Glutamatergic neuron (in vitro differentiated cells): ENCODE data around the gene GSAP. TPM values are rescaled to one million over a fixed set of nuclear protein-coding genes. Genes with fewer than 3 reads are reported as not detected.

Experiments
- DNase-seq: peaks from one replicate; pipeline ENCODE4 v3.0.0; 2022
- H3K27ac Mint-ChIP-seq: one replicate; pipeline ENCODE4 v1.8.0; 2020; ENCODE audit warnings: mild to moderate bottlenecking, mixed read lengths, inconsistent platforms; ENCODE audit not compliant: unreplicated experiment
- H3K27me3 Mint-ChIP-seq: one replicate; pipeline ENCODE4 v1.8.0; 2020; ENCODE audit warnings: mild to moderate bottlenecking, moderate library complexity, mixed read lengths, inconsistent platforms; ENCODE audit not compliant: unreplicated experiment
- H3K36me3 Mint-ChIP-seq: one replicate; pipeline ENCODE4 v1.8.0; 2020; ENCODE audit warnings: mild to moderate bottlenecking, mixed read lengths, inconsistent platforms; ENCODE audit not compliant: unreplicated experiment
- H3K4me1 Mint-ChIP-seq: one replicate; pipeline ENCODE4 v1.8.0; 2020; ENCODE audit warnings: mild to moderate bottlenecking, low read depth, mixed read lengths, inconsistent platforms; ENCODE audit not compliant: unreplicated experiment
- H3K4me3 Mint-ChIP-seq: one replicate; pipeline ENCODE4 v1.8.0; 2020; ENCODE audit warnings: mild to moderate bottlenecking, mixed read lengths, inconsistent platforms; ENCODE audit not compliant: unreplicated experiment
- H3K9me3 Mint-ChIP-seq: one replicate; pipeline ENCODE4 v1.8.0; 2020; ENCODE audit warnings: mild to moderate bottlenecking, moderate library complexity, mixed read lengths, inconsistent platforms; ENCODE audit not compliant: unreplicated experiment
- total RNA-seq: library from RNA; stranded (reverse); fragmentation: NEBNext Ultra II Directional; extraction: Animal tissue kit (Norgen Biotek cat#: 25700); gene quantifications from one replicate; pipeline ENCODE4 v1.2.1, GENCODE V29; 2021; ENCODE audit not compliant: unreplicated experiment
- TF ChIP-seq, protein P1 (sequence below): fragments of 200-600 bp; sonication (generic); IDR thresholded peaks from one replicate; pipeline ENCODE4 v1.5.0; 2021; ENCODE audit not compliant: partially characterized antibody, unreplicated experiment

The GSAP gene
- total RNA-seq, 1 donor from 2014 or later, result 0.76 TPM

DNA sequence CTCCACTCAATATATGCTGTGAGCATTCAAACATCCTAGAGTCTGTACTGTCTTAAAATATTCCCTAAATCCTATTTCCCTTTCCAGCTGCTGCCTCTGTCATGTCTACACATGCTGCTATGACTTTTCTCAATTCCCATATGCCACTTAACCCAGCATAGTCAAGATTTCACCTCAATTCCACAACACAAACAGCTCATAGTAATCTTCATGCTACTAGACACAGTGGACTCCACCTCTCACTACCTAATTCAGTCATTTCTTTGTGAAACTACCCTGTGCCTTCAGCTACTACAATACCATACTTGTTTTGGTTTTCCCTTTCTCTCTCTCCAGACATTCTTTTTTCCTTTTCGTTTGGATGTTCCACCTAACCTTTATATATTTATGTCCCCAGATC, 45.5 kb downstream of the GSAP start:
- H3K4me1 Mint-ChIP-seq, result no peaks in the 10 kb centered on the region
- H3K27ac Mint-ChIP-seq, result no peak overlapping the region
- no peak overlapping the region for H3K4me3 Mint-ChIP-seq

DNA sequence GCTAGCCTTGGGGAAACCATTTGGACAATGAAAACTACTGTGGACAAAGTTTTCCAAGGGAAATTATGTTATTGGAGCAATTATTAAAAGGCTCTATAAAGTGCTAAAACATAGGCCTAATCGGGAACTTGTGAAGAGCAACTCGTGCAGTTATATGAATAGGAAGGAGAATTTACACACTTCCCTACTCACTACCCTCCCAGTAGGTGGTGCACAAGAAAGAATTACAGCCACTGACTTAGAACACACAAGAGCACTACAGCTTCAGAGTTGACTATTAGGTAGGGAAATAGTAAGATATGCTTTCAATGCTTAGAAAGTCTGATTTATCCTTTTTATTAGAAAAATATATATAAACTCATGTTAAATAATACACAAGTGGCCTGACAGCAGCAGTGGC, 47.2 kb downstream of the GSAP start:
- Mint-ChIP-seq H3K27ac (no peak overlapping the region), H3K4me3 (no peak overlapping the region), H3K27me3 (no peaks in the 10 kb centered on the region), H3K4me1 (no peaks in the 10 kb centered on the region), H3K36me3 (peaks cover 4% of the 10 kb centered on the region), H3K9me3 (peaks cover 2% of the 10 kb centered on the region)
- no peak for DNase-seq
- TF ChIP-seq, protein P1, sequence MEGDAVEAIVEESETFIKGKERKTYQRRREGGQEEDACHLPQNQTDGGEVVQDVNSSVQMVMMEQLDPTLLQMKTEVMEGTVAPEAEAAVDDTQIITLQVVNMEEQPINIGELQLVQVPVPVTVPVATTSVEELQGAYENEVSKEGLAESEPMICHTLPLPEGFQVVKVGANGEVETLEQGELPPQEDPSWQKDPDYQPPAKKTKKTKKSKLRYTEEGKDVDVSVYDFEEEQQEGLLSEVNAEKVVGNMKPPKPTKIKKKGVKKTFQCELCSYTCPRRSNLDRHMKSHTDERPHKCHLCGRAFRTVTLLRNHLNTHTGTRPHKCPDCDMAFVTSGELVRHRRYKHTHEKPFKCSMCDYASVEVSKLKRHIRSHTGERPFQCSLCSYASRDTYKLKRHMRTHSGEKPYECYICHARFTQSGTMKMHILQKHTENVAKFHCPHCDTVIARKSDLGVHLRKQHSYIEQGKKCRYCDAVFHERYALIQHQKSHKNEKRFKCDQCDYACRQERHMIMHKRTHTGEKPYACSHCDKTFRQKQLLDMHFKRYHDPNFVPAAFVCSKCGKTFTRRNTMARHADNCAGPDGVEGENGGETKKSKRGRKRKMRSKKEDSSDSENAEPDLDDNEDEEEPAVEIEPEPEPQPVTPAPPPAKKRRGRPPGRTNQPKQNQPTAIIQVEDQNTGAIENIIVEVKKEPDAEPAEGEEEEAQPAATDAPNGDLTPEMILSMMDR, result no peak

More for the DNA sequence above, 45.5 kb downstream of the GSAP start:
- no peak for DNase-seq
- peaks cover 2% of the 10 kb centered on the region for H3K9me3 Mint-ChIP-seq
- peaks cover 4% of the 10 kb centered on the region for H3K36me3 Mint-ChIP-seq
- H3K27me3 Mint-ChIP-seq, result no peaks in the 10 kb centered on the region
- TF ChIP-seq, protein P1, result no peak

DNA sequence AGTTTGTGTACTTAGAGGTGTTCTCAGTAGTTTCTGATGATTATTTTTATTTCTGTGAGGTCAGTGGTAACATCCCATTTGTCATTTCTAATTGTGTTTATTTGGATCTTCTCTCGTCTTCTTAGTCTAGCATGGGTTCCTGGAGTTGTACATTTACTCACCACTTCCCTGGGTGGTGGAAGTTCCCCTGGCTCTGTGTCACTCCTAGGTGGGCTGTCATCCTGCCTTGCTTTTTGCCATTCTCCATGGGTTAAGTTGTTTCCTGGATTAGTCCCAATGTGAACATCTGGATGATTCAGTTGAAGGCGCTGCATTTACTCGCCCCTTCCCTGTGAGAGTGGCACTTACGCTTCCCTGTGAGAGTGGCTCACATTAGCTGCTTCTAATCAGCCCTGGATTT, 48.2 kb downstream of the GSAP start:
- TF ChIP-seq, protein P1, result no peak
- no peaks in the 10 kb centered on the region for H3K4me1 Mint-ChIP-seq
- DNase-seq, result no peak
- peaks cover 2% of the 10 kb centered on the region for H3K9me3 Mint-ChIP-seq
- H3K4me3 Mint-ChIP-seq, result no peak overlapping the region
- no peak overlapping the region for H3K27ac Mint-ChIP-seq
- no peaks in the 10 kb centered on the region for H3K27me3 Mint-ChIP-seq
- H3K36me3 Mint-ChIP-seq, result peaks cover 4% of the 10 kb centered on the region

DNA sequence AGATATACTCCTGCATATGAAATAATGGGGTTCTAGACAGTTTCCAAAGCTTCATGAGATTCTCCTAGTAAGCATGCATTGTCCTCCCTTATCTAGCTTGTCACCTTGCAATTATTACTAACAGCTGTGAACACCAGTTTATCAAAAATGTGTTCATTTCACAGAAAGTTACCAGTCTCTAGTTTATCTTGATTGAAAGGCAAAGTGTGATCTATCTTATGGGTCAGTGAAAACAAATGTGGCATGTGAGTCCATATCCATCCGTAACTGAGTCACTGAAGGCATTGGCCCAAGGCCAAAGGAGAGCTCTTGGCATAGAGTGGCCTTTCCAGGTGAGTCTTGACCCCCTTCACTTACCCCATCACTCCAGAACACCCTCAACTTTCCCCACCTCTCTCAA, 53.2 kb downstream of the GSAP start:
- H3K27ac Mint-ChIP-seq, result no peak overlapping the region
- H3K4me1 Mint-ChIP-seq, result no peaks in the 10 kb centered on the region
- H3K27me3 Mint-ChIP-seq, result peaks cover 3% of the 10 kb centered on the region
- DNase-seq, result no peak
- H3K4me3 Mint-ChIP-seq, result no peak overlapping the region
- peaks cover 2% of the 10 kb centered on the region for H3K9me3 Mint-ChIP-seq
- H3K36me3 Mint-ChIP-seq, result peaks cover 4% of the 10 kb centered on the region
- TF ChIP-seq, protein P1, result no peak

DNA sequence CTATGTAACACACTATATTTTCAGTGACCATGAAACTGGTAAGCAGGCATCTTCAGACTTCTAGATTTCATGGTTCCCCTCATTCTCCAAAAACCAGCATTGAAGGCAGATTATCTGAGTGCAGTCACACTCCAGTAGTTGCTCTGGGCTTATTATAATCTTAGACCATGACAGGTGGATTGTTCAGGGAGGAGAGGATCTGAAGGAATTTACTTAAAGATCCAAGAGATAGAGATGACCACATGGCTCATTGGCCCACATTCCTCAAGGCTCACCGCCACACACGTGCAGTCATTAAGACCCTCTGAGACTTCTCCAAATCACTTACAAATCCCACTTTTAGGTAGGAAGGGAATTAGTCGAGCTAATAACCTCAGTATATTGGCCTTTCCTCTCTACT, 55.2 kb downstream of the GSAP start:
- DNase-seq, result no peak
- TF ChIP-seq, protein P1, result no peak
- Mint-ChIP-seq H3K4me3 (no peak overlapping the region), H3K9me3 (no peaks in the 10 kb centered on the region), H3K27me3 (peaks cover 3% of the 10 kb centered on the region), H3K4me1 (no peaks in the 10 kb centered on the region), H3K36me3 (no peaks in the 10 kb centered on the region), H3K27ac (no peak overlapping the region)
